HuH-7.5 (cell line): ENCODE measurements around the gene ASPSCR1.

ENCODE experiments used
- DNase-seq: peaks from one replicate; pipeline ENCODE4 v3.0.0; 2011; ENCODE audit warnings: low spot score

ASPSCR1 gene, protein sequence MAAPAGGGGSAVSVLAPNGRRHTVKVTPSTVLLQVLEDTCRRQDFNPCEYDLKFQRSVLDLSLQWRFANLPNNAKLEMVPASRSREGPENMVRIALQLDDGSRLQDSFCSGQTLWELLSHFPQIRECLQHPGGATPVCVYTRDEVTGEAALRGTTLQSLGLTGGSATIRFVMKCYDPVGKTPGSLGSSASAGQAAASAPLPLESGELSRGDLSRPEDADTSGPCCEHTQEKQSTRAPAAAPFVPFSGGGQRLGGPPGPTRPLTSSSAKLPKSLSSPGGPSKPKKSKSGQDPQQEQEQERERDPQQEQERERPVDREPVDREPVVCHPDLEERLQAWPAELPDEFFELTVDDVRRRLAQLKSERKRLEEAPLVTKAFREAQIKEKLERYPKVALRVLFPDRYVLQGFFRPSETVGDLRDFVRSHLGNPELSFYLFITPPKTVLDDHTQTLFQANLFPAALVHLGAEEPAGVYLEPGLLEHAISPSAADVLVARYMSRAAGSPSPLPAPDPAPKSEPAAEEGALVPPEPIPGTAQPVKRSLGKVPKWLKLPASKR

DNA sequence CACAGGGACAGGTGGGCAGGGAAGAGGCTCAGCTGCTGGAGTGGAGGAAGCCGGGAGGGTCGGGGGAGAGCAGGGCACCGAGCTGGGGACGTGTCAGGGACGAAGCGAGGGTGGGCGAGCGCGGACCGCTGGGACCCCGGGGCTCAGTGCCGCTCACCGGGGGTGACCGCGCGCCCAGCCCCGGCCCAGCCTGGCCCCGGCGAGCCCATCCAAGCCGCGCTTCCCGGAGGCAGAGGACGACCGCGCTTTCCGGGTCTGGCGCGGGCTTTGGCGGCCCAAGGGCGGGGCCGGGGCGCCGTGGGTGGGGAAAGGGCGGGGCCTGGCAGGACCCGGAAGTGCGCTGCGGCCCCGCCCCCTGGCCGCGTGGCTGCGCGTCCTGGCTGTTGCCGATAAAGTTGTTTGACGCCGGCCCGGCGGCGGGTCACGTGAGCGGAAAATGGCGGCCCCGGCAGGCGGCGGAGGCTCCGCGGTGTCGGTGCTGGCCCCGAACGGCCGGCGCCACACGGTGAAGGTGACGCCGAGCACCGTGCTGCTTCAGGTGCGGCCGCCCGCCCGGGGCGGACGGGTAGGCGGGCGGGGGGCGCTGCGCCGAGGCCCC is at the start of gene ASPSCR1:
ASPSCR1 (plus strand) TSS at position 419 of the 598 bp plus-strand sequence; CDS start at position 437, 18 bp downstream.
- peak; percentile 60 for DNase-seq

DNA sequence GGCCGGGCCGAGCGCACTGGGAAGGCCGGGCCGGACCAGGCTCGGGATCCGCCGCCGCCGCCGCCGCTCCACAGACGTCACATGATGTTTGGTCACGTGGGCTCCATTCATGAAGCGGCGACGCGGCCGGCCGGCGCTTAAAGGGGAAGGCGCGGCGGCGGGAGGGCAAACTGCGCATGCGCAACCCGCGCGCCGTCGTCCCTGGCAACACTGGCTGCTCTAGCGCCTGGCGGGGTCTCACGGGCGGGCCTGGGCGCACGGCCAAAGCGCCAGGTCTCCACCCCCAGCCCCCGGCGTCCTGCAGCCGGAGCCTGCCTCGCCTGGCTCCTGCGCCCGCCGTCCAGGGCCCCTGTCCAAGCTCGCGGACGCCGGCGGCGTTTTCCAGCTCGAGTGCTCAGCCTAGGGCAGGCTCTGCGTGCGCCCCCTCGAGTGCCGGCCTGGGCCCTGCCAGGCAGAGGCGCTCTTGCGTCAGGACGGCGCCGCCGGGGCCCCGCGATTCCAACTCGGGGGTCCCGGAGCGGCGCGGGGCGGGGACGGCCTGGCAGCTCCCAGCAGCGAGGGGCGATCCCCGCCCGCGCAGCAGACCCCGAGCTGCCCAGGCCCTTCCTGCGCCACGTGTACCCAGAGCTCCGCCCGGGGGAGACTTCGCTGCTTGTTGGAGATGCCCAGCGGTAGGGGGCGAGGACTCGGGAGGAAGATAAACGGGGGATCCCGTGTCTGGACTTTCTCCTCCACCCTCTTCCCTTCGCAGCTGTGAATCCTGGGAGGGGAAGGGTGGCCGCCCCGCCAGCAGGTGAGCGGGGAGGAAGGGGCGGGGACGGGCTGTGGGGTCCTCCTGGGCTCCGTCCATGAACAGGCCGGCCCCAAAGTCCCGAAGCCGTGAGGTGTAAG is 49.5 kb upstream of the ASPSCR1 start, which contains the start of gene MAFG:
MAFG (minus strand) TSS at position 83 of the 891 bp plus-strand sequence. CDS start 4,550 bp downstream, outside the sequence.
- peak; percentile 98 for DNase-seq

DNA sequence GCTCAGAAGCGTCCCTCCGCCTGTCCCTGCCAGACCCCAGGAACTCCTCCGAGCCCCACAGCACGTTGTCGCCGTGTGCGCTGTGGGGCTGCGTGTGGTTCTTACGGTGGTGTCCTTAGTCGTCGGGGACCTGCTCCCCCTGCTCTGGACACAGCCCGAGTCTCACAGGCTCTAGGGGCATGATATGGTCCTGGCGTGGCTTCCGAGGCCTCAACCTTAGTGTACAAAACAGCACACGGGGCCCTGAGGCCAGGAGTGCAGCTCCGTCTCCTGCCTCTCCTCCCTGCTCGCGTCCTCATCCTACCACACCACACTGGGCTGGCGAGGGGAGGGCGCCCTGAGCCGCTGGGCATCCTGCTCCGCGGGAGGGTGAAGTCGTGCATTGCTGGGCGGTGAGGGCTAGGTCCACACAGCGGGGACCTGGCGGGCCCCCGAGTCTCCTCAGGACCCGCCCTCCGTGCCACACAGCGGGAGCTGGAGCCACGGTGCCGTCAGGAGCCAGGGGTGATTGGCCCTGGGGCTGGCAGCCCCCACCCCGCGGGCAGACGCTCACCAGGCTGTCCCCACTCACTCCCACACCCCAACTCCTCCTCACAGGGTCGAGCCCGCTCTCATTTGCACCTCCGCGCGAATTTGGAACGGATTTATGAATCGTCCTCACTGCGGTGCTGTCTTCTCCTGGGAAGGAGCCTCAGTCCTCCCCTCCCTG is 48.7 kb upstream of the ASPSCR1 start:
- DNase-seq, result no peak

- DNase-seq, result no peak
These were observed 47.9 kb upstream of the ASPSCR1 start for GRCh38 chr17:81929253-81930141.

- no peak for DNase-seq
These were observed 47.0 kb upstream of the ASPSCR1 start for GRCh38 chr17:81930142-81931125.

DNA sequence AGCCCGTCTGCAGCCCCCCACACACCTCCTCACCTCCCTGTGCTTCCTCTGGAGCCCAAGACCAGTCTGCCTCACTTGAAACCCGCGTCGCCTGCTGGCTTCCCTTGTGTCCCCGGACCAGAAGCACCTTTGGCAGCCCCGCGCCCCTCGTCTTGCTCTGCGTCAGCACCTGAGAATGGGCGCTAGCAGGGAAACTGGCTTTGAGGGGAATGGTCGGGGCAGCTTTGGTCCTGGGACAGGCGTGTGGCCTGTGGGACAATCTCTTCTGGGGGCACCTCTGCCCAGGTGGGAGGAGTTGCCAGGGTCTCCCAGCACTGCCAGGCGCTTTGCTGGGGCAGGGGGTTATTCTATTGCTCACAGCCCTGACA is 46.3 kb upstream of the ASPSCR1 start:
- DNase-seq, result no peak

DNA sequence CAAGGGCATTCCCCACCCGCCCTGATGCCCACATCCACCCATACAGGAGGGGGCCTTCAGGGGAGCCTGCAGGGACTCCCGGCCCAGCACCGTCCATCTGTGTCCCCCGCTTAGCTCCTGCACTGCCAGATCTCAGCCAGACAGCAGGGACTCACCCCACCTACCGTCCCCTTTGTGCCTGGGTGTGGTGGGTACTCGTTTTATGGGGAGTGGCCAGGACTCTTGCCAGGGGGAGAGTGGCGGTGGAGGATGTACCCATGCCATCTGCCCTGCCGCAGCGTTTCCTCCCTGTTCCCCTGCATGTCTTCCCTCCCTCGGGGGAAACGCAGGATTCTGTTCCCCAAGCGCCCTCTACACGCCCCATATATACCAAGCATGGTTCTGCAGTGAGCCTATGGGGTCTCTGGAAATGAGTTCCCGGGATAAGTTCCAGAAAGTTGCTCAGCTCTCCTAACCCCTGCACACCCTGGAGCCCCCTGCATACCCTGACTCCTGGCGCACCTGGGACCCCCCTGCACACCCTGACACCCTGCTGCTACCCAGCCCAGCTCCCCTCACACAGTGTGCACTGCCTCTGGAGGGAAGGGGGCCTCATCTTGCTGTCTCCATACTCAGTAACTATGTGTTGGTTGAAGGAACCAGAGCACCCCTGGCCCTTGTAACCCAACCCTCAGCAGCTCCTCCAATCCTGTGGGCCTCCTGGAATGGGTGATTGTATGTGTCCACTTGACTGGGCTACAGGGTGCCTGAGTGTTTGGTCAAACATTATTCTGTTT is 45.7 kb upstream of the ASPSCR1 start:
- DNase-seq, result no peak

GRCh38 chr17:81932333-81932983 is 45.0 kb upstream of the ASPSCR1 start:
- no peak for DNase-seq

- no peak for DNase-seq
These were observed 44.2 kb upstream of the ASPSCR1 start for GRCh38 chr17:81933178-81933699.

DNA sequence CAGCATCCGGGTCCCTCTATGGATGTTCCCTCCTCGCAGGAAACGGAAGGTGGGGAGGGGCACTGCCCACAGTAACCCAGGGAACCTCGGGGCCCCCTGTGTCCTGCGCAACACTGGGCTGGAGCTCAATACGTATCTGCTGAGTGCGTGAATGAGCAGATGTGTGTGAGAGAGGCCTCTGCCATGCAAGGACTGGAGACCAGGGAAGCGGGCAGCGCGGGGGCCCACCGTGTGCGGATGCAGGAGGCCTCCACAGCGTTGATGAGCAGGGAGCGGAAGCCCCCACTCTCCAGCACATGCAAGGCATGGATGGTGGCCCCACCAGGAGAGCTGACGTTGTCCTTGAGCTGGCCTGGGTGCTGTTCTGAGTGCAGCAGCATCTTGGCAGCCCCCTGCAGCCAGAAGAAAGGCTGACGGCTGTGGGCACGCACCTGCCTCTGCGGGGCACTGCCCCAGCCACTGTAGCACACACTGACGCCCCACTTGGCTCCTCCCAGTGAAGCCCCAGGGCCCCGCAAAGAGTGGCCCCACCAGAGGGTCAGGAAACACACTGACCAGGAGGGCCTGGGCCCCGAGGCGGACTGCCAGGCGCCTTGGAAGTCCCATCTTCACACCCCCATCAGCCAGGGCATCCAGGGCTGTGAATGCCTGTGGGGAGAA is 43.2 kb upstream of the ASPSCR1 start:
- DNase-seq, result no peak

- no peak for DNase-seq
These were observed 42.4 kb upstream of the ASPSCR1 start for GRCh38 chr17:81934850-81935708.

- DNase-seq, result no peak
These were observed 41.7 kb upstream of the ASPSCR1 start for GRCh38 chr17:81935709-81936084.

DNA sequence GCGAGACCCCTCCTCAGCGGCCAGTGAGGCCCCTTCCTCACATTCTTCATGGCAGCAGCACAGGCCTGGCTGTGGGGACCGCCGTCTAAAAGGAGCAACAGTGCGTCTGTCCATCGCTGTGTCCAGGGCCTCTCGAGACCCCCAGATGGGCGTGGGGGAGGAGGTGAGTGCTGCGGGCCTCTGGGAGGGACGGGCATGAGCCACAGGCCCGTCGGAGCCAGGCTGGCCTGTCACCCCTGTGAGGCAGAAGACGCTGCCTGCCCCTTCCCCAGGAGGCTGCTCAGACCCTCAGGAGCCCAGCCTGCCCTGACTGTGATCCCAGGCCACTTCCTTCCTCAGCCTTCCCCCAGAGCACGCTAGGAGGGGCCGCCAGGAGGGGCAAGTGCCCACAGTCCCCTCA is 38.2 kb upstream of the ASPSCR1 start:
- DNase-seq, result no peak

GRCh38 chr17:81939881-81940385 is 37.5 kb upstream of the ASPSCR1 start:
- no peak for DNase-seq

DNA sequence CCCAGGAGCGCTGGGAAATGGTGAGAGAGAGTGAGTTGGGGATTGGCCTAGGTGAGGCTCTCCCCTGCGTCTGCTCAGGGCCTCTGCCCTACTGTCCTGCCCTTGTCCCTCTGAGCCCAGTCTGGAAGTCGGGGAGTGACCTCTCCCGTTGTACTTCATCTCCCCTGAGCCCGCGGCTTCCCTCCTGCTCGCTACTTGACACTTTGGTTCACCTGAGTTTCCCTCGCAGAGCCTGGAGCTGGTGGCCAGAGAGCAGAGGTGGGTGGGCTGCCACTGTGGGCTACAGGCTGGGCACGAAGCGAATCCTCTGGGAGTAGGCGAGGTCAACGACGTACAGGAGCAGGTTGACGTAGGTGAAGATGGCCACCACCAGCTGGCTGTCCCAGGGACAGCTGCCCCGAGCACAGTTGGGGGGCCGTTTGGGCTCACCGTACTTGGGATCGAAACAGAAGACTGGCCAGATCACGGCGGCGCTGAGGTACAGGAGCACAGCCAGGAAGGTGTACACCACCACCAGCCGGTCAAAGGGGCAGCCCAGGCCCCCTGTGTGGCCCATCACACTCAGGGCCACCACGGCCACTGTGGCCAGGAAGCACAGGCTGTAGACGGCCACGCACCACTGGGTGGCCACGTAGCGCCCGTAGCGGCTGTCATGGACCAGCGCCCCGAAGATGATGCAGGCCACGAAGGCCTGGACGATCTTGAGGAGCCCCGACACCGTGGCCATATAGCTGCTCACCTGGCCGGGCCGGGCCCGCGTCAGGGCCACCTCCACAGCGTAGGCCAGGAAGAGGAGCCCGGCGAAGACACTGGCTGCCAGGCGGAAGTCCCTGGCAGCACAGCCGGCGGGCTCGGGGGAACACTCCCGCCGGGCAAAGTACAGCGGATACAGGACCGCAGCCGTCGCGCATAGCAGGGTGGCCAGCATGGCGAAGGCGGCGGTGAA is 36.6 kb upstream of the ASPSCR1 start:
- DNase-seq, result no peak
